DND-41 (cell line): Measurements from ENCODE around the gene FMO4.

ENCODE experiments used
- ATAC-seq: fragments of 200-7000 bp; cut with Tn5 transposase; 3 replicates; pipeline ENCODE4 v1.9.1; 2021; ENCODE audit warnings: low read depth; ENCODE audit not compliant: insufficient read depth
- DNase-seq: peaks from one replicate; pipeline ENCODE4 v3.0.0-alpha.2; 2020
- H2AFZ ChIP-seq: 2 replicates; pipeline ENCODE4 v1.6.0; 2012; ENCODE audit warnings: low read depth, low read length
- H3K27ac ChIP-seq: 2 replicates; pipeline ENCODE4 v1.5.1; 2012; ENCODE audit warnings: low read length, inconsistent platforms
- H3K27me3 ChIP-seq: fragments of 200-600 bp; sonication (generic); 2 replicates; pipeline ENCODE4 v1.6.0; 2012; ENCODE audit warnings: low read length, mild to moderate bottlenecking, inconsistent platforms; ENCODE audit not compliant: insufficient read depth, poor library complexity
- H3K36me3 ChIP-seq: 2 replicates; pipeline ENCODE4 v1.5.1; 2012; ENCODE audit warnings: low read length, inconsistent platforms; ENCODE audit not compliant: insufficient read depth
- H3K4me1 ChIP-seq: 2 replicates; pipeline ENCODE4 v1.5.1; 2012; ENCODE audit warnings: mild to moderate bottlenecking, low read length; ENCODE audit not compliant: insufficient read depth
- H3K4me2 ChIP-seq: 2 replicates; pipeline ENCODE4 v1.6.0; 2012; ENCODE audit warnings: mild to moderate bottlenecking, moderate library complexity, low read length, inconsistent platforms; ENCODE audit not compliant: insufficient read depth
- H3K4me3 ChIP-seq, 2 experiments: fragments of 200-600 bp in 1 of 2; shearing (Covaris generic) in 1 of 2; 2 replicates each; pipeline ENCODE4 v1.5.1; 2012 to 2016; ENCODE audit warnings: inconsistent platforms in 2 of 2, low read length in 2 of 2, mild to moderate bottlenecking in 2 of 2, low read depth in 1 of 2, moderate library complexity in 1 of 2
- H3K79me2 ChIP-seq: 2 replicates; pipeline ENCODE4 v1.6.0; 2012; ENCODE audit warnings: low read length, inconsistent platforms; ENCODE audit not compliant: insufficient read depth
- H3K9ac ChIP-seq: 2 replicates; pipeline ENCODE4 v1.6.0; 2012; ENCODE audit warnings: low read depth, mild to moderate bottlenecking, inconsistent platforms, low read length, moderate library complexity
- H3K9me3 ChIP-seq: 2 replicates; pipeline ENCODE4 v1.5.1; 2012; ENCODE audit warnings: low read length, moderate library complexity, mild to moderate bottlenecking, inconsistent platforms; ENCODE audit not compliant: insufficient read depth, severe bottlenecking
- H4K20me1 ChIP-seq: 2 replicates; pipeline ENCODE4 v1.6.0; 2012; ENCODE audit warnings: low read length; ENCODE audit not compliant: insufficient read depth
- CTCF ChIP-seq: IDR thresholded peaks from 2 replicates; pipeline ENCODE4 v1.5.1; 2012; ENCODE audit warnings: borderline replicate concordance, low read length, moderate library complexity, mild to moderate bottlenecking; ENCODE audit not compliant: poor library complexity, severe bottlenecking; ENCODE audit errors: extremely low read depth
- EZH2 ChIP-seq: IDR thresholded peaks from 3 replicates; pipeline ENCODE4 v1.6.1; 2012; ENCODE audit warnings: borderline replicate concordance, low read depth, mild to moderate bottlenecking, moderate library complexity, low read length, inconsistent platforms; ENCODE audit not compliant: severe bottlenecking

FMO4 gene

DNA sequence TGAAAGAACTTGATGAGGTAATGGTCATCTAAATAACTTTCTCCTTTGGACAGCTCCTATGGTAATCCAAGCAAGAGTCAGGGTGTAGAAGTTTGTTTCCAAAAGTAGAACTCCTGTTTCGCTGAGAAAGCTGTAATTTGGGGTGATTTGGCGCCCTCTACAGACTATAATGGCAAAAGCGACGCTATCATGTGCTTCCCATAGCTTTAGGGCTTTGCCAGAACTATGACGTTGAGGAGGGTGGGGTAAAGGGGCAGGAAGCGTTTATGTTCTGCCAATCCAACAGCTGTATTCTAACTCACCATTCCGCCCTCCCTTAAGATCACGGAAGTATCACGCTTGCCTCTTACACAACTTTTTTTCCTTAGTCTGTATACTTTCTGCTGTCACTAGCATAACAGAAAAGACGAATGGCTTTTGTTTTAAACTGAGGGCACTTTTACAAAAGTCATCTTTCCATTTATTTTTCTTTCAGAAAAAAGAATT lies at the start of gene FMO4:
FMO4 (plus strand) TSS at position 349 of the 486 bp plus-strand sequence. CDS start 5,643 bp downstream, outside the sequence.
- Histone ChIP-seq H4K20me1 (no peaks in the 10 kb centered on the region), H2AFZ (peak within 1 kb of the TSS; percentile 79), H3K36me3 (no peaks in the 10 kb centered on the region), H3K27me3 (no peaks in the 10 kb centered on the region), H3K4me1 (peaks cover 15% of the 10 kb centered on the region), H3K27ac (peak within 1 kb of the TSS; percentile 72), H3K9ac (peak within 1 kb of the TSS; percentile 53), H3K9me3 (peaks cover 4% of the 10 kb centered on the region), H3K4me3 (peak within 1 kb of the TSS; percentile 25 to 58; a peak in 3 of 4 replicates), H3K79me2 (no peaks in the 10 kb centered on the region), H3K4me2 (peak within 1 kb of the TSS; percentile 88)
- peak; percentile 100 for ATAC-seq
- TF ChIP-seq CTCF (peak; percentile 96), EZH2 (no peak)
- peak; percentile 91 for DNase-seq

DNA sequence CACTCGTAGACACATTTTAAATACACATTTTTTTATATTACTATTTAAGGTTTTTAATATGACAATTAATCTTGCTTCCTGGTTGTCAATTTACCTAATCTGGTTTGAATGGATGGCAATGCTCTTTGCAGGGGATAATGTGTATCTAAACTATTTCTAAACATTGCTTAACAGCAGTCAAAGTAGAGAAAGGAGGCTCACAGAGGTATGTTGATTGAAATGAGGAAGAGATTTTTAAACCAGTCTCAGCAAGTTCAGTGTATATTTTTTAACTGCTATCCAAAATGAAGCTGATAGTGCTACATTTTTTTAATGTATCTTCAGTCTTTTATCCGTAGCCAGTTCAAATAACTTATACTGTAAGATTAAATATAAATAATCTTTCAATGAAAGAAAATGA lies 48.3 kb upstream of the FMO4 start:
- no peak overlapping the region for H3K27ac ChIP-seq
- ATAC-seq (no peak), DNase-seq (no peak)
- H3K9ac ChIP-seq = no peak overlapping the region
- TF ChIP-seq CTCF (no peak), EZH2 (no peak)
- no peak overlapping the region for H3K4me3 ChIP-seq
- H3K27me3 ChIP-seq = no peaks in the 10 kb centered on the region
- no peaks in the 10 kb centered on the region for H3K4me1 ChIP-seq
- H3K79me2 ChIP-seq = no peaks in the 10 kb centered on the region
- no peak overlapping the region for H2AFZ ChIP-seq
- no peaks in the 10 kb centered on the region for H3K9me3 ChIP-seq
- no peaks in the 10 kb centered on the region for H4K20me1 ChIP-seq
- no peaks in the 10 kb centered on the region for H3K36me3 ChIP-seq
- no peak overlapping the region for H3K4me2 ChIP-seq

- H3K4me1 ChIP-seq = no peaks in the 10 kb centered on the region
- no peaks in the 10 kb centered on the region for H3K79me2 ChIP-seq
- no peaks in the 10 kb centered on the region for H4K20me1 ChIP-seq
- H3K9ac ChIP-seq = no peak overlapping the region
- no peak overlapping the region for H3K4me3 ChIP-seq
- no peaks in the 10 kb centered on the region for H3K9me3 ChIP-seq
- ATAC-seq = no peak
- no peaks in the 10 kb centered on the region for H3K27me3 ChIP-seq
- H2AFZ ChIP-seq = no peak overlapping the region
- H3K36me3 ChIP-seq = no peaks in the 10 kb centered on the region
- H3K4me2 ChIP-seq = no peak overlapping the region
- DNase-seq = no peak
- TF ChIP-seq CTCF = no peak
- no peak for TF ChIP-seq EZH2
- no peak overlapping the region for H3K27ac ChIP-seq
These were observed 47.1 kb upstream of the FMO4 start for GRCh38 chr1:171266930-171267329.

DNA sequence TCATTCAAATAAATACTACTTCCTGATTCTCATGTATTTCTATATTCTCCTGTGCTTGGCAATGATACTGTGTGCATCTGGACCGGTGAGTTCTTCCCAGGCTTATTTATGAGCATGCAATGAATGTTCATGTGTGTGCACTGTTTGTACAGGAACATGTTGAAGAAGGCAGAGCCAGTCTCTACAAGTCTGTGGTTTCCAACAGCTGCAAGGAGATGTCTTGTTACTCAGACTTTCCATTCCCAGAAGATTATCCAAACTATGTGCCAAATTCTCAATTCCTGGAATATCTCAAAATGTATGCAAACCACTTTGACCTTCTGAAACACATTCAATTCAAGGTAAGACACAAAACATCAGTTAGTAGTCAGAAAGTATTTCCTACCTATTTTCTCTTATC lies 46.6 kb upstream of the FMO4 start:
- Histone ChIP-seq H3K4me2 (no peak overlapping the region), H2AFZ (no peak overlapping the region), H3K27me3 (no peaks in the 10 kb centered on the region), H3K9me3 (no peaks in the 10 kb centered on the region), H3K79me2 (no peaks in the 10 kb centered on the region), H3K27ac (no peak overlapping the region), H4K20me1 (no peaks in the 10 kb centered on the region), H3K4me3 (no peak overlapping the region), H3K4me1 (no peaks in the 10 kb centered on the region), H3K36me3 (no peaks in the 10 kb centered on the region), H3K9ac (no peak overlapping the region)
- DNase-seq = no peak
- TF ChIP-seq CTCF = no peak
- no peak for TF ChIP-seq EZH2
- no peak for ATAC-seq
